Activated CD4-positive, alpha-beta T cell treated with anti-CD3 and anti-CD28 coated beads, Interleukin-2, amount 10 ng/mL, durations not matched to agents 7 days and 5 days (primary cell): ENCODE data around the gene RPS13. TPM values are rescaled to one million over a fixed set of nuclear protein-coding genes. Genes with fewer than 3 reads are reported as not detected.

Experiments used
- total RNA-seq, 2 experiments: library from RNA; stranded (reverse); gene quantifications; one replicate each; pipeline ENCODE4 v1.2.3, GENCODE V29; 2021

Gene RPS13
- total RNA-seq, 2 experiments from 2014 or later = 944 to 1,094 TPM

Other genes starting within 250 kb of the RPS13 start
- 1 to 10 TPM; 3.4 to 3.5 TPM for gene PLEKHA7, start 63.3 kb downstream of the RPS13 start, total RNA-seq
- gene PIK3C2A, start 130.3 kb upstream of the RPS13 start, total RNA-seq = 10 to 100 TPM; 19.8 to 24.4 TPM
- 100 to 1,000 TPM; 161 to 180 TPM for gene NUCB2, start 199.1 kb upstream of the RPS13 start, total RNA-seq